Measurements from ENCODE around the gene SEPTIN1. TPM values are rescaled to one million over a fixed set of nuclear protein-coding genes. Genes with fewer than 3 reads are reported as not detected.
"Not testable (repeated sequence)": the region's sequence is repeated elsewhere in the genome, so short reads cannot be mapped to it uniquely, and the experiment has no call there.

SEPTIN1 gene
- total RNA-seq, 1 donor from 2014 or later = 162 TPM

GRCh38 chr16:30353438-30354129 lies 28.8 kb downstream of the SEPTIN1 start:
- Mint-ChIP-seq H3K36me3 (ENCODE audit: low read depth) (peaks cover 65% of the 10 kb centered on the region), H3K4me1 (peaks cover 44% of the 10 kb centered on the region)

GRCh38 chr16:30352488-30353401 lies 29.6 kb downstream of the SEPTIN1 start:
- intact Hi-C loops (cut with micrococcal nuclease) = no loop called here
- H3K9me3 Mint-ChIP-seq = no peaks in the 10 kb centered on the region
- H3K36me3 Mint-ChIP-seq (ENCODE audit: low read depth) = peaks cover 64% of the 10 kb centered on the region
- peak overlapping the region; percentile 37 for H3K4me3 Mint-ChIP-seq
- no peaks in the 10 kb centered on the region for H3K27me3 Mint-ChIP-seq
- H3K27ac Mint-ChIP-seq = no peak overlapping the region
- H3K4me1 Mint-ChIP-seq = peaks cover 44% of the 10 kb centered on the region
- DNase-seq = no peak

More at GRCh38 chr16:30353438-30354129, 28.8 kb downstream of the SEPTIN1 start:
- DNase-seq = peak; percentile 61
- intact Hi-C loops (cut with micrococcal nuclease) = loop anchor here (2.0 kb wide), 1 partner anchor 19 kb away; no protein-coding TSS in a partner anchor
- no peaks in the 10 kb centered on the region for H3K27me3 Mint-ChIP-seq
- peak overlapping the region; percentile 90 for H3K4me3 Mint-ChIP-seq
- no peaks in the 10 kb centered on the region for H3K9me3 Mint-ChIP-seq
- peak overlapping the region; percentile 60 for H3K27ac Mint-ChIP-seq

GRCh38 chr16:30351586-30352419 lies 30.6 kb downstream of the SEPTIN1 start:
- Mint-ChIP-seq H3K4me1 (peaks cover 39% of the 10 kb centered on the region), H3K27ac (peak overlapping the region; percentile 47), H3K4me3 (peak overlapping the region; percentile 17), H3K27me3 (no peaks in the 10 kb centered on the region), H3K9me3 (no peaks in the 10 kb centered on the region), H3K36me3 (ENCODE audit: low read depth) (peaks cover 57% of the 10 kb centered on the region)
- no peak for DNase-seq
- intact Hi-C loops (cut with micrococcal nuclease) = no loop called here

- no peak overlapping the region for H3K4me3 Mint-ChIP-seq
- peaks cover 54% of the 10 kb centered on the region for H3K36me3 Mint-ChIP-seq (ENCODE audit: low read depth)
- H3K9me3 Mint-ChIP-seq = no peaks in the 10 kb centered on the region
- no peak for DNase-seq
- peak overlapping the region; percentile 81 for H3K27ac Mint-ChIP-seq
- H3K4me1 Mint-ChIP-seq = peaks cover 33% of the 10 kb centered on the region
- intact Hi-C loops (cut with micrococcal nuclease) = no loop called here
- no peaks in the 10 kb centered on the region for H3K27me3 Mint-ChIP-seq
Observed at GRCh38 chr16:30351001-30351441, 31.3 kb downstream of the SEPTIN1 start.

GRCh38 chr16:30350134-30350871 lies 32.1 kb downstream of the SEPTIN1 start:
- peak; percentile 62 for DNase-seq
- Mint-ChIP-seq H3K9me3 (no peaks in the 10 kb centered on the region), H3K36me3 (ENCODE audit: low read depth) (peaks cover 54% of the 10 kb centered on the region), H3K4me3 (no peak overlapping the region), H3K4me1 (peaks cover 27% of the 10 kb centered on the region), H3K27me3 (no peaks in the 10 kb centered on the region), H3K27ac (peak overlapping the region; percentile 81)
- intact Hi-C loops (cut with micrococcal nuclease) = no loop called here

- H3K9me3 Mint-ChIP-seq = no peaks in the 10 kb centered on the region
- H3K27me3 Mint-ChIP-seq = no peaks in the 10 kb centered on the region
- H3K4me1 Mint-ChIP-seq = peaks cover 24% of the 10 kb centered on the region
- peaks cover 49% of the 10 kb centered on the region for H3K36me3 Mint-ChIP-seq (ENCODE audit: low read depth)
- no peak for DNase-seq
- H3K4me3 Mint-ChIP-seq = no peak overlapping the region
- H3K27ac Mint-ChIP-seq = peak overlapping the region; percentile 6
- intact Hi-C loops (cut with micrococcal nuclease) = no loop called here
Observed at GRCh38 chr16:30349675-30350074, 32.7 kb downstream of the SEPTIN1 start.

GRCh38 chr16:30348929-30349328 lies 33.4 kb downstream of the SEPTIN1 start:
- no peaks in the 10 kb centered on the region for H3K9me3 Mint-ChIP-seq
- H3K27ac Mint-ChIP-seq = no peak overlapping the region
- no peaks in the 10 kb centered on the region for H3K27me3 Mint-ChIP-seq
- no peak overlapping the region for H3K4me3 Mint-ChIP-seq
- no peak for DNase-seq
- intact Hi-C loops (cut with micrococcal nuclease) = no loop called here
- peaks cover 19% of the 10 kb centered on the region for H3K4me1 Mint-ChIP-seq
- peaks cover 43% of the 10 kb centered on the region for H3K36me3 Mint-ChIP-seq (ENCODE audit: low read depth)

- Mint-ChIP-seq H3K4me1 (peaks cover 17% of the 10 kb centered on the region), H3K27me3 (no peaks in the 10 kb centered on the region), H3K9me3 (no peaks in the 10 kb centered on the region), H3K36me3 (ENCODE audit: low read depth) (peaks cover 39% of the 10 kb centered on the region), H3K27ac (no peak overlapping the region), H3K4me3 (no peak overlapping the region)
- intact Hi-C loops (cut with micrococcal nuclease) = no loop called here
- no peak for DNase-seq
Observed at GRCh38 chr16:30348113-30348512, 34.2 kb downstream of the SEPTIN1 start.

- H3K36me3 Mint-ChIP-seq (ENCODE audit: low read depth) = peaks cover 23% of the 10 kb centered on the region
- H3K4me1 Mint-ChIP-seq = peaks cover 16% of the 10 kb centered on the region
- DNase-seq = no peak
- no peaks in the 10 kb centered on the region for H3K27me3 Mint-ChIP-seq
- H3K9me3 Mint-ChIP-seq = no peaks in the 10 kb centered on the region
- H3K4me3 Mint-ChIP-seq = no peak overlapping the region
- intact Hi-C loops (cut with micrococcal nuclease) = no loop called here
- H3K27ac Mint-ChIP-seq = no peak overlapping the region
Observed at GRCh38 chr16:30346286-30346685, 36.1 kb downstream of the SEPTIN1 start.

GRCh38 chr16:30343491-30343820 lies 38.9 kb downstream of the SEPTIN1 start:
- H3K27me3 Mint-ChIP-seq; H3K4me3 Mint-ChIP-seq; H3K36me3 Mint-ChIP-seq (ENCODE audit: low read depth); H3K9me3 Mint-ChIP-seq; intact Hi-C loops (cut with micrococcal nuclease); H3K27ac Mint-ChIP-seq; DNase-seq; H3K4me1 Mint-ChIP-seq: not testable (repeated sequence)

GRCh38 chr16:30342751-30343490 lies 39.4 kb downstream of the SEPTIN1 start:
- peaks cover 1% of the 10 kb centered on the region for H3K36me3 Mint-ChIP-seq (ENCODE audit: low read depth)
- DNase-seq = no peak
- no peaks in the 10 kb centered on the region for H3K27me3 Mint-ChIP-seq
- no peaks in the 10 kb centered on the region for H3K9me3 Mint-ChIP-seq
- H3K27ac Mint-ChIP-seq = no peak overlapping the region
- no peak overlapping the region for H3K4me3 Mint-ChIP-seq
- intact Hi-C loops (cut with micrococcal nuclease) = no loop called here
- H3K4me1 Mint-ChIP-seq = peaks cover 8% of the 10 kb centered on the region

GRCh38 chr16:30341971-30342370 lies 40.4 kb downstream of the SEPTIN1 start:
- intact Hi-C loops (cut with micrococcal nuclease); H3K27ac Mint-ChIP-seq; H3K4me3 Mint-ChIP-seq; H3K27me3 Mint-ChIP-seq; H3K9me3 Mint-ChIP-seq; DNase-seq; H3K4me1 Mint-ChIP-seq; H3K36me3 Mint-ChIP-seq (ENCODE audit: low read depth): not testable (repeated sequence)

All from activated CD4-positive, alpha-beta T cell treated with anti-CD3 and anti-CD28 coated beads, Interleukin-2, amount 10 ng/mL, durations not matched to agents 24 days and 14 days (primary cell).